Epithelial cell of proximal tubule (primary cell): ENCODE measurements around the gene EXPH5. TPM values are rescaled to one million over a fixed set of nuclear protein-coding genes. Genes with fewer than 3 reads are reported as not detected.
"Not testable (repeated sequence)": the region's sequence is repeated elsewhere in the genome, so short reads cannot be mapped to it uniquely, and the experiment has no call there.

Source experiments
- DNase-seq: peaks from one replicate; pipeline ENCODE4 v3.0.0-alpha.2; 2011; ENCODE audit warnings: low read depth
- H3K4me3 ChIP-seq: 2 replicates; pipeline ENCODE4 v1.5.1; 2011; ENCODE audit warnings: low read depth, mild to moderate bottlenecking, low read length
- total RNA-seq: library from RNA; depleted of rRNA; stranded (reverse); fragments of >200 nt; gene quantifications from 2 replicates; pipeline ENCODE4 v1.2.3, GENCODE V29; 2015
- TF ChIP-seq, protein P1 (sequence below): conservative IDR thresholded peaks from 2 replicates; pipeline ENCODE4 v1.5.1; 2012; ENCODE audit warnings: low read depth, mild to moderate bottlenecking, low read length

The EXPH5 gene
- total RNA-seq = 6.8 and 7.8 TPM in 2 replicates

- TF ChIP-seq, protein P1, sequence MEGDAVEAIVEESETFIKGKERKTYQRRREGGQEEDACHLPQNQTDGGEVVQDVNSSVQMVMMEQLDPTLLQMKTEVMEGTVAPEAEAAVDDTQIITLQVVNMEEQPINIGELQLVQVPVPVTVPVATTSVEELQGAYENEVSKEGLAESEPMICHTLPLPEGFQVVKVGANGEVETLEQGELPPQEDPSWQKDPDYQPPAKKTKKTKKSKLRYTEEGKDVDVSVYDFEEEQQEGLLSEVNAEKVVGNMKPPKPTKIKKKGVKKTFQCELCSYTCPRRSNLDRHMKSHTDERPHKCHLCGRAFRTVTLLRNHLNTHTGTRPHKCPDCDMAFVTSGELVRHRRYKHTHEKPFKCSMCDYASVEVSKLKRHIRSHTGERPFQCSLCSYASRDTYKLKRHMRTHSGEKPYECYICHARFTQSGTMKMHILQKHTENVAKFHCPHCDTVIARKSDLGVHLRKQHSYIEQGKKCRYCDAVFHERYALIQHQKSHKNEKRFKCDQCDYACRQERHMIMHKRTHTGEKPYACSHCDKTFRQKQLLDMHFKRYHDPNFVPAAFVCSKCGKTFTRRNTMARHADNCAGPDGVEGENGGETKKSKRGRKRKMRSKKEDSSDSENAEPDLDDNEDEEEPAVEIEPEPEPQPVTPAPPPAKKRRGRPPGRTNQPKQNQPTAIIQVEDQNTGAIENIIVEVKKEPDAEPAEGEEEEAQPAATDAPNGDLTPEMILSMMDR = peak; percentile 7
- peak within 1 kb of the TSS; percentile 68 for H3K4me3 ChIP-seq
- DNase-seq = peak; percentile 74
Measured at GRCh38 chr11:108593214-108593922, at the start of gene EXPH5. TSS of gene EXPH5 (minus strand) at chr11:108593768. CDS start at chr11:108593536, 232 bp downstream.

- not testable (repeated sequence) for DNase-seq, H3K4me3 ChIP-seq
Measured at GRCh38 chr11:108641752-108642151, 48.2 kb upstream of the EXPH5 start.

- no peak overlapping the region for H3K4me3 ChIP-seq
- TF ChIP-seq, protein P1 = no peak
- no peak for DNase-seq
Measured at GRCh38 chr11:108639146-108639545, 45.6 kb upstream of the EXPH5 start.

GRCh38 chr11:108636222-108636621 lies 42.7 kb upstream of the EXPH5 start:
- H3K4me3 ChIP-seq = no peak overlapping the region
- DNase-seq = no peak
- TF ChIP-seq, protein P1 = no peak

- DNase-seq = no peak
- TF ChIP-seq, protein P1 = no peak
- no peak overlapping the region for H3K4me3 ChIP-seq
Measured at GRCh38 chr11:108635106-108635505, 41.5 kb upstream of the EXPH5 start.

DNA sequence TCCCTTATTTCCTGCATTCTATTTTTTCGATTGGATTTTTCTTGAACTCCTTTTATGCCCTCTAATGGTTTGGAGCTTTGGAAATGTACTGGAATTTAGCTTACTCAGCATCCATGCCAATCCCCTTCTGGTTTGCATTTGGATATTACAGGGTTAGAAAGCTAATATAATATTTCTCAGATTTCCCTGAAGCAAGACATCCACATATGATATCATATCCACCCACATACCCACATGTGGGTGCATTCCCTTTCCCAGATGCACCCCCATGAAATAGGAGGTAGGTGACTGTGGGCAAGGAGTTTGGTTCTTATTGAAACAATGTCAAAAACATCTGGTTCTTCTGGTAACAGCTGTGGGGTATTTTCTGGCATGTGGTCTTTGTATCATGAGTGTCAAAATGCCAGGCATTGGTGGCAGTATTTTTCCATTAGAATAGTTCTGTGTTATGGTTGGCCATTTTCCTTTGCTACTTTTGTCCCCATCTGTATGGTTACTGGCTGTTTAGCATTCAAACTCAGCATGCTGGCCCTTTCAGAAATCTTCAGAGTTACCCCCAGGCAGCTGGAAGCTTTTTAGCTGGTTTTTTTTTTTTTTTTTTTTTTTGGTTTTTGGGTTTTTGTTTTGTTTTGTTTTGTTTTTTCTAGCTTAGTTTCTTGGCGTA lies 38.6 kb upstream of the EXPH5 start:
- DNase-seq = no peak
- TF ChIP-seq, protein P1 = no peak
- H3K4me3 ChIP-seq = no peak overlapping the region

DNA sequence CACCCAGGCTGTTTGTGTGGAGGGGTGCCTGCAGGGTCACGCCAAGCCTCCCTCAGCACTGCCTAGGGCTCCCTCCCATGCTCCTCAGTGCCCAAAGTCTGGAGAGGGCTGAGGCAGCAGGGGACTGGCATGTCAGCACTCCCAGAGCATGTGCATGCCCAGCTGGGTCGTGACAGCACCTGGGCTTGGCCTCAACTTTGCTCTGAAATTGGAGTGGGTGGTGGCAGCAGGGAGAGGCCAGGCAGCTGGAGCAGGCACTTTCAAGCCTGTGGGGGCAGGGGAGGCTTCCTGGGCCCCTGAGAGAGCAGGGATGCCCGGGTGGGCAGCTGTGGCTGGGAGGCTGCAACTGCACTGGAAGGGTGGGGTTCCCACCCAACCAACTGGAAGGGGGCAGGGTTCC lies 35.7 kb upstream of the EXPH5 start:
- no peak overlapping the region for H3K4me3 ChIP-seq
- TF ChIP-seq, protein P1 = no peak
- no peak for DNase-seq
